ENCODE results near the gene ABRACL. TPM values are rescaled to one million over a fixed set of nuclear protein-coding genes. Genes with fewer than 3 reads are reported as not detected.

Gene ABRACL
- total and polyA plus RNA-seq, 2 of the 8 experiments (the other 6 are each of a cell fraction or from before 2014, with no cell fraction given) = 103 to 167 TPM

DNA sequence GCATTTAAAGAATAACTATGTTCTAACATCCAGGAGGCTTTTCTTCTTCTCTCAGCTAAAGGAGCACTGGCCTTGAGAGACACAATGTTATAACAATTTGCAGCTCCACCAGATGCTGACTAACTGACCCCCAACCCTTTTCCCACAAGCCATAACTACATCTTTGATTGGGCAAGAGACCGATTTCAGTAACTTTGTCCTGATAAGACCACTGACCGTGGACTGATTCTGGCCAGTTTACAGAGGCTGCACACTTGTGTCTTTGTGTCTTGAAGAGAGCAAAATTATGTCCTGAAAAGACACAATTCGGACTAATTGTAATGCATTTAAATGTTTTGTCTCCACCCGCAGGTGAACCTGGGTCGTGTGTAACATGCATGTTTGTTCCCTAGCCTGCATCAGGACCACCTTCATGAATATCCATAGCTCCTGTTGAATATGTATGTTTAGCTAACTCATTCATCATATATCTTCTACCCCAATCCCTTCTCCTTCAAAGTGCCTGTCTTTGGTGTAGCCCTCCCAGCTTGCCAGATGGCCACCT is 22.3 kb downstream of the ABRACL start:
- FAIRE-seq = peak; percentile 24
- CTCF ChIA-PET (ENCODE audit: partially characterized antibody) = interaction anchor here (0.6 to 1.0 kb wide), 3 partner anchors 12 to 99 kb away, joined by 3 to 5 read pairs (median 3); no protein-coding TSS in a partner anchor
- DNase-seq (ENCODE audit: low read depth in 1 of 2, low spot score in 2 of 2) = no peak
- no peak overlapping the region for H2BK120ac ChIP-seq (replicated peaks; ENCODE audit: low read depth, low read length)
- H3K4me2 ChIP-seq (ENCODE audit: insufficient read depth in 1 of 2, low read depth in 2 of 2, low read length in 2 of 2) = no peak overlapping the region
- H2BK5ac ChIP-seq (ENCODE audit: low read depth, low read length) = no peak overlapping the region
- H3K27ac ChIP-seq (ENCODE audit: low read depth, low read length) = no peak overlapping the region
- no peak overlapping the region for H2AK5ac ChIP-seq (ENCODE audit: low read depth, low read length)
- no peaks in the 10 kb centered on the region for H3K79me1 ChIP-seq (ENCODE audit: low read depth, low read length)
- no peaks in the 10 kb centered on the region for H3K79me2 ChIP-seq (ENCODE audit: control insufficient read depth in 1 of 2, insufficient read depth in 2 of 2, low read length in 2 of 2)
- POLR2A ChIA-PET (ENCODE audit: partially characterized antibody) = no interaction called here
- no peak overlapping the region for H2BK15ac ChIP-seq (ENCODE audit: low read length)
- H3K18ac ChIP-seq (ENCODE audit: extremely low read depth, low read length) = no peak overlapping the region
- no peak overlapping the region for H3K4me3 ChIP-seq (ENCODE audit: extremely low read depth in 1 of 4, insufficient read depth in 2 of 4, low read depth in 3 of 4, low read length in 4 of 4)
- no peaks in the 10 kb centered on the region for H3K27me3 ChIP-seq (replicated peaks in 1 of 4; ENCODE audit: control insufficient read depth in 3 of 4, extremely low read depth in 1 of 4, insufficient read depth in 3 of 4, low read length in 3 of 4)
- no peak overlapping the region for H4K8ac ChIP-seq (ENCODE audit: extremely low read depth, insufficient read depth, low read length)
- TF ChIP-seq RAD21 (IDR thresholded peaks at IDR 0.05 in 1 of 2, conservative IDR thresholded peaks at IDR 0.05 in 1 of 2; ENCODE audit: low read depth in 2 of 2, low read length in 2 of 2) (peak in 1 of 2 experiments; percentile 19; a peak in 1 of 4 replicates), CBX5 (IDR thresholded peaks at IDR 0.05; ENCODE audit: low read depth, low read length) (no peak), PHF8 (conservative IDR thresholded peaks at IDR 0.05; ENCODE audit: low read depth, low read length) (no peak), MAFK (IDR thresholded peaks at IDR 0.05; ENCODE audit: low read depth, low read length) (no peak)
- TF ChIP-seq, protein P1, sequence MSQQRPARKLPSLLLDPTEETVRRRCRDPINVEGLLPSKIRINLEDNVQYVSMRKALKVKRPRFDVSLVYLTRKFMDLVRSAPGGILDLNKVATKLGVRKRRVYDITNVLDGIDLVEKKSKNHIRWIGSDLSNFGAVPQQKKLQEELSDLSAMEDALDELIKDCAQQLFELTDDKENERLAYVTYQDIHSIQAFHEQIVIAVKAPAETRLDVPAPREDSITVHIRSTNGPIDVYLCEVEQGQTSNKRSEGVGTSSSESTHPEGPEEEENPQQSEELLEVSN (IDR thresholded peaks at IDR 0.05) = no peak
- H3K36me3 ChIP-seq (ENCODE audit: control insufficient read depth in 2 of 4, insufficient read depth in 4 of 4, low read length in 3 of 4) = no peaks in the 10 kb centered on the region
- no peak overlapping the region for H2BK12ac ChIP-seq (ENCODE audit: low read depth, low read length)
- H3K9ac ChIP-seq (replicated peaks in 1 of 4; ENCODE audit: extremely low read depth in 1 of 4, low read depth in 3 of 4, low read length in 3 of 4) = no peak overlapping the region
- H3K9me3 ChIP-seq (ENCODE audit: insufficient read depth in 2 of 2, low read depth in 1 of 2, low read length in 1 of 2) = no peaks in the 10 kb centered on the region
- H4K5ac ChIP-seq (ENCODE audit: insufficient read length, low read depth, low read length) = no peak overlapping the region
- H3K56ac ChIP-seq (replicated peaks; ENCODE audit: insufficient read length, low read depth, low read length) = no peak overlapping the region
- no peak overlapping the region for H2AFZ ChIP-seq (ENCODE audit: low read length)
- no peak overlapping the region for H2BK20ac ChIP-seq (ENCODE audit: low read length)
- H3K4me1 ChIP-seq (replicated peaks in 1 of 4; ENCODE audit: control insufficient read depth in 3 of 4, insufficient read depth in 4 of 4, low read length in 3 of 4) = no peaks in the 10 kb centered on the region
- no peak overlapping the region for H3K4ac ChIP-seq (replicated peaks; ENCODE audit: insufficient read length, low read depth, low read length)
- H3K23me2 ChIP-seq (ENCODE audit: low read depth, low read length) = no peaks in the 10 kb centered on the region
- no peaks in the 10 kb centered on the region for H4K20me1 ChIP-seq (replicated peaks in 1 of 2; ENCODE audit: control insufficient read depth in 1 of 2, insufficient read depth in 2 of 2, low read length in 2 of 2)
- H3K14ac ChIP-seq (ENCODE audit: insufficient read length) = no peak overlapping the region
- H3K23ac ChIP-seq (ENCODE audit: insufficient read length) = no peak overlapping the region
- H4K91ac ChIP-seq (replicated peaks; ENCODE audit: insufficient read length, low read length) = no peak overlapping the region
- WGBS, 2 experiments (ENCODE audit: extremely low coverage in 1 of 2, insufficient coverage in 1 of 2, insufficient read length in 1 of 2, insufficient replicate concordance in 2 of 2, low coverage in 1 of 2, low lambda C conversion rate in 2 of 2, missing lambda C conversion rate in 1 of 2) = 86% methylated on average over 5 of the region's 5 CpGs; no CpG with 5 or more reads in 1 of the 2 experiments
